ENCODE data around the gene SETD5.

DNA sequence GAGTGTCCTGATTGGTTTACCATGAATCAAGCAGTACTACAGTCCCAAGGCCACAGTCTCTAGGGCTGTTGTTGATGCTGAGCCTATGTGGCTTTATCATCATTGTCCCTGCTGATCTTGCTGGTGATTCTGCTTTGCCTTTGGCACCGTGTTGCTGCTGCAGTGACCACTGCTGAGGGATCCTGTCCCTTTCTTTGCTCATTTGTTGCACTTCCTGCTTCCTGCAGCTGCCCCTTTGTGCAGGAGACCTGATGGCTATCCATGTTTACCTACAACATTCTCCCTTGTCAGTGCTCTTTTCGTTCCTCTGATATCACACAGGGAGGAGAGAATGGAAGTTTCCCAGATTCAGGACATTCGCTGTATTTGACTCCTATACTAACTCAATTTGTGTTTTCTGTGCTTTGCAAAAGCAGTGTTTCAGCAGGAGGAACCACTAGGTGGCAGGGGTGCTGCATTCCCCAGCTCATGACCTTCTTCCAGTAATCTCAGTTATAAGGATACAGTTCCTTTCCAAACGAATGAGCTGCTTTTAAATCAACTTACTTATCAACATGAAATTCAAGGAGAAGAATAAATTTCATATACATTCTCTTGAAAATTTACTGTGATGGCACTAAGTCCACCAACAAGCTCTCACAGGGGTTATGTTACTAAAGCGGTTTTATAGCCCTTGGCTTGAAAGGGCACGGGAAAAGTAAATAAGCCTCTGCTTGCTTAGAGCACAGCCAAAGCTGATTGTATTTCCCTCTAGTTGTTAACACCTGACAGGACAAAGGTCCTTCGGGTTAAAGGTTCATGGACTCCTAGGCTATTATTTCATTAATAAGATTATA lies 44.3 kb upstream of the SETD5 start:
- TF ChIP-seq CTCF (optimal IDR thresholded peaks at IDR 0.05 in 1 of 3, IDR thresholded peaks at IDR 0.05 in 1 of 3, conservative IDR thresholded peaks at IDR 0.05 in 1 of 3; ENCODE audit: extremely low read depth in 1 of 3, insufficient read depth in 2 of 3, low read length in 3 of 3) (peak; percentile 82 to 89 (median 89)), EZH2 (IDR thresholded peaks at IDR 0.05; ENCODE audit: low read length) (no peak)
